Epithelial cell of prostate (primary cell): ENCODE data around the gene TNS4.

Experiments
- DNase-seq: peaks from one replicate; pipeline ENCODE4 v3.0.0-alpha.2; 2011; ENCODE audit warnings: low read depth, low spot score
- H3K27ac ChIP-seq: fragments of 450-650 bp; 2 replicates; pipeline ENCODE4 v1.5.1; 2017; ENCODE audit warnings: mild to moderate bottlenecking

TNS4 gene

GRCh38 chr17:40518401-40519088, 17.1 kb upstream of the TNS4 start:
- H3K27ac ChIP-seq: peak overlapping the region; percentile 99
- no peak for DNase-seq

GRCh38 chr17:40517981-40518380, 16.6 kb upstream of the TNS4 start:
- peak overlapping the region; percentile 99 for H3K27ac ChIP-seq
- no peak for DNase-seq

GRCh38 chr17:40517286-40517662, 15.9 kb upstream of the TNS4 start:
- no peak for DNase-seq
- peak overlapping the region; percentile 99 for H3K27ac ChIP-seq

- no peak for DNase-seq
- H3K27ac ChIP-seq: peak overlapping the region; percentile 99
Measured at GRCh38 chr17:40516581-40517285, 15.3 kb upstream of the TNS4 start.

- DNase-seq: no peak
- peak overlapping the region; percentile 99 for H3K27ac ChIP-seq
Measured at GRCh38 chr17:40515491-40516041, 14.1 kb upstream of the TNS4 start.

GRCh38 chr17:40515011-40515410, 13.6 kb upstream of the TNS4 start:
- H3K27ac ChIP-seq: peak overlapping the region; percentile 99
- DNase-seq: no peak

- DNase-seq: no peak
- H3K27ac ChIP-seq: no peak overlapping the region
Measured at GRCh38 chr17:40514013-40514875, 12.8 kb upstream of the TNS4 start.

GRCh38 chr17:40511667-40512220, 10.3 kb upstream of the TNS4 start:
- peak overlapping the region; percentile 89 for H3K27ac ChIP-seq
- DNase-seq: no peak

GRCh38 chr17:40511136-40511535, 9.7 kb upstream of the TNS4 start:
- no peak for DNase-seq
- H3K27ac ChIP-seq: peak overlapping the region; percentile 89

- DNase-seq: peak; percentile 94
- peak overlapping the region; percentile 89 for H3K27ac ChIP-seq
Measured at GRCh38 chr17:40510328-40510648, 8.9 kb upstream of the TNS4 start.

GRCh38 chr17:40509626-40510327, 8.4 kb upstream of the TNS4 start:
- no peak for DNase-seq
- peak overlapping the region; percentile 89 for H3K27ac ChIP-seq

- H3K27ac ChIP-seq: no peak overlapping the region
- DNase-seq: no peak
Measured at GRCh38 chr17:40506786-40507185, 5.4 kb upstream of the TNS4 start.

GRCh38 chr17:40503154-40503553, 1.7 kb upstream of the TNS4 start:
- DNase-seq: no peak
- no peak overlapping the region for H3K27ac ChIP-seq

- no peak overlapping the region for H3K27ac ChIP-seq
- no peak for DNase-seq
Measured at GRCh38 chr17:40502716-40503115, 1.3 kb upstream of the TNS4 start.

- DNase-seq: no peak
- H3K27ac ChIP-seq: peak overlapping the region; percentile 99
Measured at GRCh38 chr17:40500709-40501108, 714 bp downstream of the TNS4 start.

- no peak for DNase-seq
- H3K27ac ChIP-seq: peak overlapping the region; percentile 99
Measured at GRCh38 chr17:40500190-40500589, 1.2 kb downstream of the TNS4 start.

- DNase-seq: no peak
- H3K27ac ChIP-seq: peak overlapping the region; percentile 99
Measured at GRCh38 chr17:40499551-40500189, 1.8 kb downstream of the TNS4 start.

- peak overlapping the region; percentile 99 for H3K27ac ChIP-seq
- no peak for DNase-seq
Measured at GRCh38 chr17:40498281-40499084, 2.9 kb downstream of the TNS4 start.

GRCh38 chr17:40497695-40498094, 3.7 kb downstream of the TNS4 start:
- DNase-seq: no peak
- H3K27ac ChIP-seq: peak overlapping the region; percentile 99
